ENCODE data around the gene TMEM132E. TPM values are rescaled to one million over a fixed set of nuclear protein-coding genes. Genes with fewer than 3 reads are reported as not detected.

Gene TMEM132E
- not detected in 2 replicates for total RNA-seq

DNA sequence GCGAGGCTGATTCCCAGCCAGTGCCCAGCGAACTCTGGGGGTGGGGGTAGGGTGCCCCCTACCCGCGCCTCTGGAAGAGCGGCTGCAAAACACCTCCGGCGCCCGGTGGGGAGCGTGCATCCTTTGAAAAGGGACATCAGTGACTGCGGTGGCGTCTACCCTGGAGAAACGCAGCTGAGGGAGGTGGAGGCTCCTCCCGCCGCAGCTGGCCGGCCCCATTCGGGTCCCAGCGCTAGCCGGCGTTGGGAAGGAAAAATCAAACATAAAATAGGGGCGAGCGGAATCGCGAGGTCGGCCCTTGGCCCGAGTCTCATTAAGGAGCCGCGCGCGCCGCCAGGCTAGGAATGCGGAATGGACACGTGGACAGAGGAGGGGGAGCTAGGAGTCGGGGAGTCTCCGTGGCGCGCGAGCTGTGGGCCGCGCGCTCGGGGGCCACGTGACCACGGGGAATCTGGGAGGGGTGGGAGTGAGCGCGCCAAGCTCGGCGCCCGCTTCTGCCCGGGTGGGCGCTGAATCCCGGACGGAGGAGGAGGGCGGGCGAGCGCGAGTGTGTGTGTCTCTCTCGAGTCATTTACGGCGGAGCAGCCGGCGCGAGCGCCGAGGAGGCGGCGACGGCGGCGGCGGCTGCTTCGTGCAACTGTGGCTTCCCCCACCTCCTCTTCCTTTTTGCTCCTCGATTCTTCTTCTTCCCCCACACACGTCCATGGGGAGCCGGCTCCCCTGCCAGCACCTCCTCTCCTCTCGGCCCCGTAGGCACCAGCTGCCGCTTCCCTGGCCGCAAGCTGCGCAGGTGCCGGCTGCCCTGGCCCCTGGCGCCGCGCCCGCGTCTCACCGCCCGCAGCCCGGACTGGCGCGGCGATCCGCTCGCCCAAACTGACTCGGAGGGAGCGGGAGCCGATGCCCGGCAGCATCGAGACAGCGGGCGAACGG, at the start of gene TMEM132E:
Gene TMEM132E (plus strand): TSS at position 566 of the 930 bp plus-strand sequence. CDS start 1,495 bp downstream, outside the sequence.

Other genes with a start within 250 kb of the TMEM132E start
- gene CCL13, start 223.1 kb upstream of the TMEM132E start, total RNA-seq, result not detected in 2 replicates
- not detected in 2 replicates for gene CCL1, start 216.3 kb upstream of the TMEM132E start, total RNA-seq